ENCODE results near the gene ZCCHC7. TPM values are rescaled to one million over a fixed set of nuclear protein-coding genes. Genes with fewer than 3 reads are reported as not detected.

ZCCHC7 gene
- total RNA-seq, 2 donors from 2014 or later = 20.7 to 25.7 TPM

- ATAC-seq = no peak
- Mint-ChIP-seq H3K27ac (no peak overlapping the region), H3K4me3 (no peak overlapping the region), H3K9me3 (no peaks in the 10 kb centered on the region), H3K27me3 (no peaks in the 10 kb centered on the region), H3K4me1 (ENCODE audit: low read depth in 2 of 2) (peaks cover 9 to 10% of the 10 kb centered on the region in 2 donors), H3K36me3 (no peaks in the 10 kb centered on the region)
- DNase-seq (ENCODE audit: low spot score) = no peak
Observed at GRCh38 chr9:37243588-37244345, 123.4 kb downstream of the ZCCHC7 start.

GRCh38 chr9:37246826-37247225 lies 126.5 kb downstream of the ZCCHC7 start:
- Mint-ChIP-seq H3K36me3 (peaks cover 5% of the 10 kb centered on the region), H3K27me3 (no peaks in the 10 kb centered on the region), H3K4me1 (ENCODE audit: low read depth in 2 of 2) (peaks cover 9 to 10% of the 10 kb centered on the region in 2 donors), H3K27ac (peak overlapping the region in 1 of 2 donors; percentile 10), H3K4me3 (no peak overlapping the region), H3K9me3 (no peaks in the 10 kb centered on the region)
- DNase-seq (ENCODE audit: low spot score) (no peak), ATAC-seq (no peak)

DNA sequence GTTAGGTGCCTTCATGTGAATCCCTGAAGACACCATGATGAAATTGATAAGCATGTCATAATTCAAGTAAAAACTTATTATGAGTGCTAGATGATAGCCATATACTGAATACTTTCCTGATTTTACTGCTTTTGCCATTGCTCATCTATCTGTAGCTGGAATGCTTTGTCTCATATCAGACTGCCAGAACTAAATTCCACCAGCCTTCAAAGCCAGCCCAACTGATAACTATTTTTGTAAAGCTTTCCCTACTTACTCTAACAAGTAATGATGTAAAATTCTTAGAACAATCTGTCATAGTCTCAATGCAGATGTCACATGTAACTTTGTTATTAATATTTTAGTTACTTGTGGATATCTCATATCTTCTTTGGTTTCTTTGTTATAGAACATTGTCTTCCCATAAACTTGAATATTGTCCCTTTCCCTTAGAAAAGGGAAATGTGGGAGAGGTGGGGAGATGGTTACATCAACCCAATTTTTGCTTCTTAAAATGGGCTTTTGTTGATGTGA lies 128.3 kb downstream of the ZCCHC7 start:
- Mint-ChIP-seq H3K9me3 (no peaks in the 10 kb centered on the region), H3K27ac (no peak overlapping the region), H3K4me3 (no peak overlapping the region), H3K36me3 (peaks cover 5% of the 10 kb centered on the region), H3K27me3 (no peaks in the 10 kb centered on the region), H3K4me1 (ENCODE audit: low read depth in 2 of 2) (peaks cover 9 to 10% of the 10 kb centered on the region in 2 donors)
- no peak for DNase-seq (ENCODE audit: low spot score)
- ATAC-seq = no peak

DNA sequence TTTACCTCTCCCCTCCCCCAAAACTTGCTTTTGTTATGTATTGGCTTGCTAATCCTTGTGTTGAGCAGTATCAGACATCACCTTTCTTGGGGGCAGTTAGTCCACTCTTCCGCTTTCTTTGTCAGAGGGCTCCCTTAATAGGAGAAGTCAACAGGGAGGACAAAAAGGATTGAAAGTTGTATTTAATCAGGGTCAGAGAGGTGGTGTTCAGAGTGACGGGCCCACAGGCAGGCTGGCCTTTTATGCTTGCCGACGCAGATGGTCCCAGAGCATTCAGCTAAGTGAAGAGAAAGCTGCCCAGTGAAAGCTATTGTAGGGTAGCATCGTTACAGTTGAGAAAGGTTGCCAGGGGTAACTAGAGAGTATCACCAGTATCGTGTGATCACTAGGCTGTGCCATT lies 131.1 kb downstream of the ZCCHC7 start:
- ATAC-seq (no peak), DNase-seq (ENCODE audit: low spot score) (no peak)
- H3K36me3 Mint-ChIP-seq = peaks cover 5% of the 10 kb centered on the region
- H3K27me3 Mint-ChIP-seq = no peaks in the 10 kb centered on the region
- no peaks in the 10 kb centered on the region for H3K9me3 Mint-ChIP-seq
- H3K4me3 Mint-ChIP-seq = no peak overlapping the region
- H3K4me1 Mint-ChIP-seq (ENCODE audit: low read depth in 2 of 2) = peaks cover 4 to 6% of the 10 kb centered on the region in 2 donors
- no peak overlapping the region for H3K27ac Mint-ChIP-seq

- Mint-ChIP-seq H3K4me3 (no peak overlapping the region), H3K27me3 (no peaks in the 10 kb centered on the region), H3K4me1 (ENCODE audit: low read depth in 2 of 2) (no peaks in the 10 kb centered on the region), H3K27ac (no peak overlapping the region), H3K36me3 (peaks cover 5% of the 10 kb centered on the region), H3K9me3 (no peaks in the 10 kb centered on the region)
- ATAC-seq (no peak), DNase-seq (ENCODE audit: low spot score) (no peak)
Observed at GRCh38 chr9:37253377-37253937, 133.1 kb downstream of the ZCCHC7 start.

- no peaks in the 10 kb centered on the region for H3K4me1 Mint-ChIP-seq (ENCODE audit: low read depth in 2 of 2)
- H3K27me3 Mint-ChIP-seq = no peaks in the 10 kb centered on the region
- ATAC-seq (no peak), DNase-seq (ENCODE audit: low spot score) (no peak)
- H3K4me3 Mint-ChIP-seq = no peak overlapping the region
- no peaks in the 10 kb centered on the region for H3K9me3 Mint-ChIP-seq
- no peaks in the 10 kb centered on the region for H3K36me3 Mint-ChIP-seq
- H3K27ac Mint-ChIP-seq = no peak overlapping the region
Observed at GRCh38 chr9:37255187-37255586, 134.8 kb downstream of the ZCCHC7 start.

DNA sequence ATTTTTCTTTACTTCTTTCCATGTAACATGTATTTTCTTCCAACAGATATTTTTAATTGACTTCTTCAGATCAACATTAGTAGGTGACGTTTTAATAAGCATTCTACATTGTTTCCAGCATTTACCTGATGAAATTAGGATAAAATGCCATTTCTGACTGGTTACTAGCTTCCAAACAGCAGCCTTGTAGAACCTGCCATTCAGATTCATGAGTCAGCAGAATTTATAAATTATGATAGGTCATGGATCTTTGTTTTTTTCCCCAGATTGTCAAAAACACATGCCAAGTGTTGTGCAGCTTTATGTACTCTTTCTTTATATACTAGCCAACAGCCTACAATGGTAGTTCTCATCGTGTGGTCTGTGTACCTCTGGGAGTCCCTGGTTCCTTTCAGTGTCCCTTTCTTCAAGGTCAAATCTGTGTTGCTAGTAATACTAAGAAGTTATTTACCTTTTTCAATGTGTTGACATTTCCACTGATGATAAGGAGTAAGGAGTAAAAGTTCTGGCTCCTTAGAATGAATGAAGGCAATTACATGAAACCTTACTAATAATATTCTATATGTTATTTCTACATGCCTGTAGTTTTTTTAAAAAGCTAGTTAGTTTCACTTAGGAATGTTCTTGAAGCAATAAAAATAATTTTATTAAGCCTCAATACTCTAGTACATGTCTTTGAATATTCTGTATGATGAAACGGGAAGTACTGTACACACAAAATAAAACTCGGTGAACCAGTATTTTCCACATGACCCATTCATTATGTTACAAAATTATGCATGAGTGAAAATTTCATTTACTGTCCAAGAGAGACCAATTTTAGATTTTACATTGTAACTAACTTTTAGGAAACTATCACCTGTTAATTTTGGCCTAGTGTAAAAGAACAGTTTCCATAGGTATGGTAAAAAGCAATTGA lies 135.8 kb downstream of the ZCCHC7 start:
- Mint-ChIP-seq H3K27me3 (no peaks in the 10 kb centered on the region), H3K36me3 (no peaks in the 10 kb centered on the region), H3K27ac (no peak overlapping the region), H3K4me1 (ENCODE audit: low read depth in 2 of 2) (no peaks in the 10 kb centered on the region), H3K9me3 (no peaks in the 10 kb centered on the region), H3K4me3 (no peak overlapping the region)
- no peak for DNase-seq (ENCODE audit: low spot score)
- no peak for ATAC-seq

GRCh38 chr9:37259951-37260350 lies 139.6 kb downstream of the ZCCHC7 start:
- H3K9me3 Mint-ChIP-seq = no peaks in the 10 kb centered on the region
- H3K27ac Mint-ChIP-seq = no peak overlapping the region
- H3K4me3 Mint-ChIP-seq = no peak overlapping the region
- DNase-seq (ENCODE audit: low spot score) (no peak), ATAC-seq (no peak)
- H3K36me3 Mint-ChIP-seq = no peaks in the 10 kb centered on the region
- H3K27me3 Mint-ChIP-seq = no peaks in the 10 kb centered on the region
- H3K4me1 Mint-ChIP-seq (ENCODE audit: low read depth in 2 of 2) = no peaks in the 10 kb centered on the region

- Mint-ChIP-seq H3K9me3 (no peaks in the 10 kb centered on the region), H3K36me3 (no peaks in the 10 kb centered on the region), H3K27me3 (no peaks in the 10 kb centered on the region), H3K4me3 (no peak overlapping the region), H3K4me1 (ENCODE audit: low read depth in 2 of 2) (peaks cover 5 to 6% of the 10 kb centered on the region in 2 donors), H3K27ac (no peak overlapping the region)
- DNase-seq (ENCODE audit: low spot score) = no peak
- no peak for ATAC-seq
Observed at GRCh38 chr9:37262410-37262809, 142.0 kb downstream of the ZCCHC7 start.

DNA sequence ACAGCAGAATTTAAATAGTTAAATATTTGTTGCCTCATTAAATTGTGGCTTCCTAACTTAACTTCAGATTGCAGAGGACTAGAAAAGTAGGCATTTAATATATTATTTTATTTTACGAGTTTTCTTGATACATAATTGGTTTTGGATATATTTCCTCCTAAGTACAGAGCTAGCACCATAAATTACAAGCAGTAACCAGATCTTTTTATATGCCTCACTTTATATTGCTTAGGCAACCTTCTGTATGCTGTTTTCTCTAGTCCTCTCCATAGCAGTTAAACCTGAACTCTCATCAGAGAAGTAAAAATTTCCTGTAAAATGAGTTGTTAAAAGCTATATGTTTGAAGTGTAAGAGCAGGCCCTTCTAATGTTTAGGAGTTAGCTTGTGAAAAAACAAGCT lies 144.2 kb downstream of the ZCCHC7 start:
- Mint-ChIP-seq H3K4me3 (no peak overlapping the region), H3K4me1 (ENCODE audit: low read depth in 2 of 2) (peaks cover 10 to 12% of the 10 kb centered on the region in 2 donors), H3K9me3 (no peaks in the 10 kb centered on the region), H3K27ac (no peak overlapping the region), H3K27me3 (no peaks in the 10 kb centered on the region), H3K36me3 (no peaks in the 10 kb centered on the region)
- ATAC-seq (no peak), DNase-seq (ENCODE audit: low spot score) (no peak)

DNA sequence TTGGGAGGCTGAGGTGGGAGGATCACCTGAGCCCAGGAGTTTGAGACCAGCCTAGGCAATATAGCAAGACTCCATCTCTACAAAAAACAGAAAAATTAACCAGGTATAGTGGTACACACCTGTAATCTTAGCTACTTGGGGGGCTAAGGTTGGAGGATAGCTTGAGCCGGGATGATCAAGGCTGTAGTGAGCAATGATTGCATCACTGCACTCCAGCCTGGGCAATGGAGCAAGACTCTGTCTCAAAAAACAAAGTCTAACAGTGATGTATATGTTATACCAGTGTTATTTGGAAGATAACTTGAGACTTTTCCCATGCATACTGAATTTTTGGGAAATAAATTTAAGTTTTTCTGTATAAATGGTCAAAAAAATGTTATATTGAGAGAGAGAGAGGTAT lies 146.3 kb downstream of the ZCCHC7 start:
- DNase-seq (ENCODE audit: low spot score) (no peak), ATAC-seq (no peak)
- Mint-ChIP-seq H3K4me1 (ENCODE audit: low read depth in 2 of 2) (peaks cover 10 to 12% of the 10 kb centered on the region in 2 donors), H3K9me3 (no peaks in the 10 kb centered on the region), H3K4me3 (no peak overlapping the region), H3K27me3 (no peaks in the 10 kb centered on the region), H3K36me3 (no peaks in the 10 kb centered on the region), H3K27ac (no peak overlapping the region)

DNA sequence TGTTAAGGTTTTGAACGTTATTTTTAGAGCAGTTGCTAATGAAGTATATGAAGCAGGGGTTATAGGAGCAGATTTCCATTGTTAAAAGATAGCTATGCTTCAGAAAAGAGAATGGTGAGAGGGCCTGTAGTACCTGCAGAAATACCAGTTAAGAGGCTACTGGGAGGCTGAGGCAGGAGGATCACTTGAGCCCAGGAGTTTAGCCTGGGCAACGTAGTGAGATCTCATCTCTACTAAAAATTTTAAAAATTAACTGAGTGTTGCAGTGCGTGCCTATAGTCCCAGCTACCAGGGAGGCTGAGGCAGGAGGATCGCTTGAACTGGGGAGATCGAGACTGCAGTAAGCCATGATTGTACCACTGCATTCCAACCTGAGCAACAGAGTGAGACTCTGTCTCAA lies 148.8 kb downstream of the ZCCHC7 start:
- no peak overlapping the region for H3K4me3 Mint-ChIP-seq
- H3K27ac Mint-ChIP-seq = no peak overlapping the region
- DNase-seq (ENCODE audit: low spot score) (no peak), ATAC-seq (no peak)
- H3K4me1 Mint-ChIP-seq (ENCODE audit: low read depth in 2 of 2) = peaks cover 10 to 12% of the 10 kb centered on the region in 2 donors
- no peaks in the 10 kb centered on the region for H3K27me3 Mint-ChIP-seq
- no peaks in the 10 kb centered on the region for H3K36me3 Mint-ChIP-seq
- no peaks in the 10 kb centered on the region for H3K9me3 Mint-ChIP-seq

GRCh38 chr9:37271679-37272078 lies 151.3 kb downstream of the ZCCHC7 start:
- no peaks in the 10 kb centered on the region for H3K9me3 Mint-ChIP-seq
- ATAC-seq (no peak), DNase-seq (ENCODE audit: low spot score) (no peak)
- no peak overlapping the region for H3K27ac Mint-ChIP-seq
- H3K27me3 Mint-ChIP-seq = no peaks in the 10 kb centered on the region
- peaks cover 6% of the 10 kb centered on the region for H3K36me3 Mint-ChIP-seq
- H3K4me3 Mint-ChIP-seq = no peak overlapping the region
- peaks cover 4 to 5% of the 10 kb centered on the region in 2 donors for H3K4me1 Mint-ChIP-seq (ENCODE audit: low read depth in 2 of 2)

- Mint-ChIP-seq H3K4me3 (no peak overlapping the region), H3K27me3 (no peaks in the 10 kb centered on the region), H3K9me3 (no peaks in the 10 kb centered on the region), H3K4me1 (ENCODE audit: low read depth in 2 of 2) (peaks cover 4 to 5% of the 10 kb centered on the region in 2 donors), H3K36me3 (peaks cover 6% of the 10 kb centered on the region), H3K27ac (no peak overlapping the region)
- DNase-seq (ENCODE audit: low spot score) (no peak), ATAC-seq (no peak)
Observed at GRCh38 chr9:37273595-37273994, 153.2 kb downstream of the ZCCHC7 start.
